HCT116 (cell line): Measurements from ENCODE around the gene PRKCQ.

Experiments used
- CEBPB ChIP-seq: IDR thresholded peaks from 2 replicates; pipeline ENCODE4 v1.6.1; 2012; ENCODE audit warnings: low read depth
- EGR1 ChIP-seq: IDR thresholded peaks from 2 replicates; pipeline ENCODE4 v1.6.1; 2012; ENCODE audit warnings: low read depth
- EZH2 ChIP-seq: fragments of 200-600 bp; sonication (generic); IDR thresholded peaks from 2 replicates; pipeline ENCODE4 v1.6.1; 2017; ENCODE audit warnings: antibody characterized with exemption, mixed run types
- MAX ChIP-seq: IDR thresholded peaks from 2 replicates; pipeline ENCODE4 v1.6.1; 2012
- POLR2AphosphoS5 ChIP-seq: IDR thresholded peaks from 2 replicates; pipeline ENCODE4 v1.6.1; 2011; ENCODE audit warnings: mild to moderate bottlenecking, low read depth, low read length, moderate library complexity
- TF ChIP-seq, protein P1 (sequence below), 3 experiments: fragments of 200-600 bp in 1 of 3; sonication (generic) in 1 of 3; IDR thresholded peaks in 2 of 3; conservative IDR thresholded peaks in 1 of 3; 2 replicates each; pipeline ENCODE4 v1.5.1; 2012 to 2017; ENCODE audit warnings: low read depth in 2 of 3, low read length in 2 of 3, antibody characterized with exemption in 1 of 3, borderline replicate concordance in 1 of 3, control low read depth in 1 of 3, mild to moderate bottlenecking in 1 of 3, mixed read lengths in 1 of 3, mixed run types in 1 of 3, moderate library complexity in 1 of 3; ENCODE audit not compliant: insufficient read depth in 1 of 3

DNA sequence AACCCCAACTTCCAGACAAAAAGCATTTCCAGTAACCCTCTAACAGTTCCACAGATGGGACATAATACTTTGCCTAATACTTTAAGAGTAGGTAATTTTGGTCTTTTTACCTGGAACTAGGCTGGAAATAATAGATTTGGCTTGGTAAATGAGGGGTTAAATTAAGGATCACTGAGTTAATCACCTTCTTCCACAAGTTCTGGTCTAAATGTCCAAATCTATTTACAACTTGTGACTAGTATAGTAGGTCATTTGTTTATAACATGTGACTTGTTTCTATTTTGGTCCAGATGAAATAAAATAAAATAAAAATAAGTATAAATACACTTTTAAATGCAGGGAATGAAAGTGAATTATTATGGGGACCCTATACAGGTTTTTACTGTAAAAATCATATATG, 80.1 kb downstream of the PRKCQ start:
- no peak for TF ChIP-seq EZH2
- no peak for TF ChIP-seq EGR1
- no peak for TF ChIP-seq MAX
- TF ChIP-seq, protein P1, sequence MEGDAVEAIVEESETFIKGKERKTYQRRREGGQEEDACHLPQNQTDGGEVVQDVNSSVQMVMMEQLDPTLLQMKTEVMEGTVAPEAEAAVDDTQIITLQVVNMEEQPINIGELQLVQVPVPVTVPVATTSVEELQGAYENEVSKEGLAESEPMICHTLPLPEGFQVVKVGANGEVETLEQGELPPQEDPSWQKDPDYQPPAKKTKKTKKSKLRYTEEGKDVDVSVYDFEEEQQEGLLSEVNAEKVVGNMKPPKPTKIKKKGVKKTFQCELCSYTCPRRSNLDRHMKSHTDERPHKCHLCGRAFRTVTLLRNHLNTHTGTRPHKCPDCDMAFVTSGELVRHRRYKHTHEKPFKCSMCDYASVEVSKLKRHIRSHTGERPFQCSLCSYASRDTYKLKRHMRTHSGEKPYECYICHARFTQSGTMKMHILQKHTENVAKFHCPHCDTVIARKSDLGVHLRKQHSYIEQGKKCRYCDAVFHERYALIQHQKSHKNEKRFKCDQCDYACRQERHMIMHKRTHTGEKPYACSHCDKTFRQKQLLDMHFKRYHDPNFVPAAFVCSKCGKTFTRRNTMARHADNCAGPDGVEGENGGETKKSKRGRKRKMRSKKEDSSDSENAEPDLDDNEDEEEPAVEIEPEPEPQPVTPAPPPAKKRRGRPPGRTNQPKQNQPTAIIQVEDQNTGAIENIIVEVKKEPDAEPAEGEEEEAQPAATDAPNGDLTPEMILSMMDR (IDR thresholded peaks at IDR 0.05 in 2 of 3, conservative IDR thresholded peaks at IDR 0.05 in 1 of 3; ENCODE audit: borderline replicate concordance in 1 of 3, insufficient read depth in 1 of 3, low read depth in 2 of 3, low read length in 2 of 3), result no peak
- TF ChIP-seq POLR2AphosphoS5, result no peak
- no peak for TF ChIP-seq CEBPB
